ENCODE results near the gene SNHG17. TPM values are rescaled to one million over a fixed set of nuclear protein-coding genes. Genes with fewer than 3 reads are reported as not detected.
A peak's percentile ranks its signal among the peaks of the same experiment; 100 is the strongest.
"Not testable (repeated sequence)": the region's sequence is repeated elsewhere in the genome, so short reads cannot be mapped to it uniquely, and the experiment has no call there.

The SNHG17 gene
- total RNA-seq, 1 donor from 2014 or later = 31.6 TPM

DNA sequence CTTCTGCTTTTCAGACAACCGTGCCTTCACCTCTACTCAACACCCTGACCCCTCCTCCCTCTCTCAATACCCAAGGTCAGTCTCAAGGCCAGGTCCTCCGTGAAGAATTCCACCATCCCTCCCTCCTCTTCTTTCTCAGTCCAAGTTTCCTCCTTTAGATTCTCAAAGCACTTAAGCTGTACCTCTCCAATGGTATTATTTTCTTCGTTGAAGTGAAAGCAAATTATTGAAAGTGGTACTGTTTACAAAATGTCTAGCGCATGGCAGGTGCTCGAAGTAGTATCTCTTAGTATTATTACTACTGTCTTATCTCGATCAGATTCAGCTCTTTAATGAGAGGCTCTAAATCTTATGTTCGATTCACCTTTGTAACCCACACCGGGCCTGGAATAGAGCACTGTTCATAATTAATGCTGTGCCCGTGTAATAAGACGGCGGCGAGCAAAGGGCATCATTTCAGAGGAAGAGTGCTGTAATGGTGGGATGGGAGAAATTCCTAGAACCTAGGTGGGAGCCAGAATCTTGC, 36.9 kb upstream of the SNHG17 start:
- no peak for DNase-seq (ENCODE audit: low spot score, unreplicated experiment)
- TF ChIP-seq, protein P1, sequence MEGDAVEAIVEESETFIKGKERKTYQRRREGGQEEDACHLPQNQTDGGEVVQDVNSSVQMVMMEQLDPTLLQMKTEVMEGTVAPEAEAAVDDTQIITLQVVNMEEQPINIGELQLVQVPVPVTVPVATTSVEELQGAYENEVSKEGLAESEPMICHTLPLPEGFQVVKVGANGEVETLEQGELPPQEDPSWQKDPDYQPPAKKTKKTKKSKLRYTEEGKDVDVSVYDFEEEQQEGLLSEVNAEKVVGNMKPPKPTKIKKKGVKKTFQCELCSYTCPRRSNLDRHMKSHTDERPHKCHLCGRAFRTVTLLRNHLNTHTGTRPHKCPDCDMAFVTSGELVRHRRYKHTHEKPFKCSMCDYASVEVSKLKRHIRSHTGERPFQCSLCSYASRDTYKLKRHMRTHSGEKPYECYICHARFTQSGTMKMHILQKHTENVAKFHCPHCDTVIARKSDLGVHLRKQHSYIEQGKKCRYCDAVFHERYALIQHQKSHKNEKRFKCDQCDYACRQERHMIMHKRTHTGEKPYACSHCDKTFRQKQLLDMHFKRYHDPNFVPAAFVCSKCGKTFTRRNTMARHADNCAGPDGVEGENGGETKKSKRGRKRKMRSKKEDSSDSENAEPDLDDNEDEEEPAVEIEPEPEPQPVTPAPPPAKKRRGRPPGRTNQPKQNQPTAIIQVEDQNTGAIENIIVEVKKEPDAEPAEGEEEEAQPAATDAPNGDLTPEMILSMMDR (IDR thresholded peaks at IDR 0.05; ENCODE audit: unreplicated experiment) = no peak
- Mint-ChIP-seq H3K27me3 (no peaks in the 10 kb centered on the region), H3K4me3 (ENCODE audit: low read depth) (peak overlapping the region; percentile 91), H3K4me1 (ENCODE audit: low read depth) (peaks cover 18% of the 10 kb centered on the region), H3K27ac (peak overlapping the region; percentile 97), H3K36me3 (ENCODE audit: insufficient read depth) (no peaks in the 10 kb centered on the region), H3K9me3 (ENCODE audit: low read depth) (no peaks in the 10 kb centered on the region)

DNA sequence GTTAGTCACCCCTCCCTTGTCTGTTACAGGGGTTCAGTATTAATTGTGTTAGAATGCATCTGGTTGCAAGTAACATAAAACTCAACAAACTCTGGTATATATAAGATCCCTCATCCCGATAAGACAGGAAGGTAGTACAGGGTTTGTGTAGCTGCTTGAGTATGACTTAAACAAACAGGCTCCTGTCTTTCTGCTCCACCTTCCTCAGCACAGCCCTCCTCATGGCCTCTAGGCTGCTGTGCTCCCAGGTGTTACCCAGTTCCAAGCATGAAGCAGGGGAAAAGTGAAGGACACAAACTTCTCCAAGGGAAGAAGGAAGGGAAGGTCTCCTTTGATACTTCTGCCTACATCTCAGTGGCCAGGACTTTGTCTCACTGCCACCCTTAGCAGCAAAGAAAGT, 36.1 kb upstream of the SNHG17 start:
- TF ChIP-seq, protein P1 (IDR thresholded peaks at IDR 0.05; ENCODE audit: unreplicated experiment) = no peak
- H3K4me3 Mint-ChIP-seq (ENCODE audit: low read depth) = no peak overlapping the region
- no peak overlapping the region for H3K27ac Mint-ChIP-seq
- no peaks in the 10 kb centered on the region for H3K9me3 Mint-ChIP-seq (ENCODE audit: low read depth)
- DNase-seq (ENCODE audit: low spot score, unreplicated experiment) = no peak
- H3K36me3 Mint-ChIP-seq (ENCODE audit: insufficient read depth) = no peaks in the 10 kb centered on the region
- no peaks in the 10 kb centered on the region for H3K27me3 Mint-ChIP-seq
- H3K4me1 Mint-ChIP-seq (ENCODE audit: low read depth) = peaks cover 18% of the 10 kb centered on the region

DNA sequence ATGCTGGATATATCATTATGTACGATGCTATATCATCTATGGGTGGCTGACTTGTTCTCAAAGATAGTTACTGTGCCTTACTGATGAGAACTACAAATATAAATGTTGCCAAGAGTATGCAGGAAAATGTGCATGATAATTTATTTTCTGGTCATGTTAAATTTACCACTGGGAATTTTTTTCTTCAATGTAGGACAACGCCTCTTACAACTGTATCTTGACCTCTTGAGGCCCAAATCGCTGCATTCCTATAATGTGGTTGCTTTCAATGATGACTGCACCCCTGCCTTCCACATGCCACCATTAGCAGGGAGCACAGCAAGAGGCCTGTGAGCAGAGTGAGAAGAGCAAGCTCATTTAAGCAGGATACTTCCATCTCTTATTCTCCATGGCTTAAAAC, 31.9 kb upstream of the SNHG17 start:
- Mint-ChIP-seq H3K4me1 (ENCODE audit: low read depth) (peaks cover 4% of the 10 kb centered on the region), H3K27me3 (no peaks in the 10 kb centered on the region), H3K27ac (no peak overlapping the region), H3K9me3 (ENCODE audit: low read depth) (no peaks in the 10 kb centered on the region), H3K36me3 (ENCODE audit: insufficient read depth) (no peaks in the 10 kb centered on the region), H3K4me3 (ENCODE audit: low read depth) (no peak overlapping the region)
- no peak for DNase-seq (ENCODE audit: low spot score, unreplicated experiment)
- TF ChIP-seq, protein P1 (IDR thresholded peaks at IDR 0.05; ENCODE audit: unreplicated experiment) = no peak

DNA sequence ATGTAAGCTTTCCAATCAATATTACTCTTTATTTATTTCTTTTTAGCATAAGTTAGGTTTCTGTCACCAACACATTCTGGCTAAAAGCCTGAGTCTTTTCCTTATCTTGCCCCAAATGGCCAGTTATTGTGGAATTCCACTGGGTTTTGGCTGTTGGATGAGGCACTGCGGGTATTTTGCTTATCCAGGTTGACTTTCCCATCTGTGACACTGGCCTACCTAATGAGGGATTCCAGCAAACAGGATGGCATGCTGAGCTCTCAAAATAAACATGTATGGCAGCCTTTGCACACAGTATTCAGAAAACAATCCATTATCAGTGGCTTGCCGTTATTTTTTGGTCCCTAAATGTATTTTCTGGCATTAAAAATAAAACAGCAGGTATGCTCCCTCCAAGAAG, 31.0 kb upstream of the SNHG17 start:
- H3K36me3 Mint-ChIP-seq (ENCODE audit: insufficient read depth) = no peaks in the 10 kb centered on the region
- H3K9me3 Mint-ChIP-seq (ENCODE audit: low read depth) = no peaks in the 10 kb centered on the region
- TF ChIP-seq, protein P1 (IDR thresholded peaks at IDR 0.05; ENCODE audit: unreplicated experiment) = no peak
- H3K27me3 Mint-ChIP-seq = no peaks in the 10 kb centered on the region
- DNase-seq (ENCODE audit: low spot score, unreplicated experiment) = no peak
- no peak overlapping the region for H3K27ac Mint-ChIP-seq
- no peaks in the 10 kb centered on the region for H3K4me1 Mint-ChIP-seq (ENCODE audit: low read depth)
- no peak overlapping the region for H3K4me3 Mint-ChIP-seq (ENCODE audit: low read depth)

DNA sequence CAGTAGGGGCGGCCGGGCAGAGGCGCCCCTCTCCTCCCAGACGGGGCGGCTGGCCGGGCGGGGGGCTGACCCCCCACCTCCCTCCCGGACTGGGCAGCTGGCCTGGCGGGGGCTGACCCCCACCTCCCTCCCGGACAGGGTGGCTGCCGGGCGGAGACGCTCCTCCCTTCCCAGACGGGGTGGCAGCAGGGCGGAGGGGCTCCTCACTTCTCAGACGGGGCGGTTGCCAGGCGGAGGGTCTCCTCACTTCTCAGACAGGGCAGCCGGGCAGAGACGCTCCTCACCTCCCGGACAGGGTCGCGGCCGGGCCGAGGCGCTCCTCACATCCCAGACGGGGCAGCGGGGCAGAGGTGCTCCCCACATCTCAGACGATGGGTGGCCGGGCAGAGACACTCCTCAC, 26.4 kb upstream of the SNHG17 start:
- H3K4me1 Mint-ChIP-seq (ENCODE audit: low read depth); H3K27ac Mint-ChIP-seq; H3K27me3 Mint-ChIP-seq; H3K4me3 Mint-ChIP-seq (ENCODE audit: low read depth); H3K9me3 Mint-ChIP-seq (ENCODE audit: low read depth); H3K36me3 Mint-ChIP-seq (ENCODE audit: insufficient read depth); DNase-seq (ENCODE audit: low spot score, unreplicated experiment): not testable (repeated sequence)

DNA sequence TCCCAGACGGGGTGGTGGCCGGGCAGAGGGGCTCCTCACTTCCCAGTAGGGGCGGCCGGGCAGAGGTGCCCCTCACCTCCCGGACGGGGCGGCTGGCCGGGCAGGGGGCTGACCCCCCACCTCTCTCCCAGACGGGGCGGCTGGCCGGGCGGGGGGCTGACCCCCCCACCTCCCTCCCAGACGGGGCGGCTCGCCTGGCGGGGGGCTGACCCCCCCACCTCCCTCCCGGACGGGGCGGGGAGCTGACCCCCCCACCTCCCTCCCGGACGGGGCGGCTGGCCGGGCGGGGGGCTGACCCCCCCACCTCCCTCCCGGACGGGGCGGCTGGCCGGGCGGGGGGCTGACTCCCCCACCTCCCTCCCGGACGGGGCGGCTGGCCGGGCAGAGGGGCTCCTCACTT, 26.0 kb upstream of the SNHG17 start:
- not testable (repeated sequence) for DNase-seq (ENCODE audit: low spot score, unreplicated experiment); H3K9me3 Mint-ChIP-seq (ENCODE audit: low read depth)

DNA sequence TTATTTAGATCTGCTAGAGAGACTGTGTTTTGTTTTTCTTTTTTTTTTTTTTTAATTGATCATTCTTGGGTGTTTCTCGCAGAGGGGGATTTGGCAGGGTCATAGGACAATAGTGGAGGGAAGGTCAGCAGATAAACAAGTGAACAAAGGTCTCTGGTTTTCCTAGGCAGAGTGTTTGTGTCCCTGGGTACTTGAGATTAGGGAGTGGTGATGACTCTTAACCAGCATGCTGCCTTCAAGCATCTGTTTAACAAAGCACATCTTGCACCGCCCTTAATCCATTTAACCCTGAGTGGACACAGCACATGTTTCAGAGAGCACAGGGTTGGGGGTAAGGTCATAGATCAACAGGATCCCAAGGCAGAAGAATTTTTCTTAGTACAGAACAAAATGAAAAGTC, 25.5 kb upstream of the SNHG17 start:
- not testable (repeated sequence) for H3K4me1 Mint-ChIP-seq (ENCODE audit: low read depth); DNase-seq (ENCODE audit: low spot score, unreplicated experiment); H3K36me3 Mint-ChIP-seq (ENCODE audit: insufficient read depth); H3K27me3 Mint-ChIP-seq; H3K9me3 Mint-ChIP-seq (ENCODE audit: low read depth); H3K4me3 Mint-ChIP-seq (ENCODE audit: low read depth)
- H3K27ac Mint-ChIP-seq = peak overlapping the region; percentile 86

More for the DNA sequence above, 26.0 kb upstream of the SNHG17 start:
- not testable (repeated sequence) for H3K27ac Mint-ChIP-seq; H3K4me1 Mint-ChIP-seq (ENCODE audit: low read depth); H3K4me3 Mint-ChIP-seq (ENCODE audit: low read depth); H3K36me3 Mint-ChIP-seq (ENCODE audit: insufficient read depth); H3K27me3 Mint-ChIP-seq
